NCI-H2227 (cell line): ENCODE results near the gene NFS1.
"Not testable (repeated sequence)": the region's sequence is repeated elsewhere in the genome, so short reads cannot be mapped to it uniquely, and the experiment has no call there.

ENCODE experiments used
- DNase-seq: peaks from one replicate; lab custom pipeline; 2025; ENCODE audit not compliant: unreplicated experiment; lab: John Stamatoyannopoulos, UW

Gene NFS1

GRCh38 chr20:35710039-35710438, 10.9 kb upstream of the NFS1 start:
- DNase-seq, result no peak

- no peak for DNase-seq
These were observed 10.1 kb upstream of the NFS1 start for GRCh38 chr20:35709259-35709658.

GRCh38 chr20:35708502-35708901, 9.3 kb upstream of the NFS1 start:
- no peak for DNase-seq

- not testable (repeated sequence) for DNase-seq
These were observed 7.7 kb upstream of the NFS1 start for GRCh38 chr20:35706591-35707529.

GRCh38 chr20:35705894-35706293, 6.7 kb upstream of the NFS1 start:
- DNase-seq, result not testable (repeated sequence)

GRCh38 chr20:35704514-35705261, 5.5 kb upstream of the NFS1 start:
- DNase-seq, result no peak

GRCh38 chr20:35702824-35703695, 3.9 kb upstream of the NFS1 start:
- no peak for DNase-seq

- no peak for DNase-seq
These were observed 3.1 kb upstream of the NFS1 start for GRCh38 chr20:35702051-35702823.

GRCh38 chr20:35700625-35701148, 1.5 kb upstream of the NFS1 start:
- DNase-seq, result no peak

GRCh38 chr20:35699957-35700624, 939 bp upstream of the NFS1 start:
- DNase-seq, result no peak

- peak; percentile 42 for DNase-seq
These were observed 640 bp downstream of the NFS1 start for GRCh38 chr20:35698298-35699126.

GRCh38 chr20:35697696-35698297, 1.4 kb downstream of the NFS1 start:
- no peak for DNase-seq

GRCh38 chr20:35695978-35696377, 3.2 kb downstream of the NFS1 start:
- DNase-seq, result no peak

GRCh38 chr20:35695245-35695749, 3.9 kb downstream of the NFS1 start:
- DNase-seq, result no peak

- DNase-seq, result no peak
These were observed 8.9 kb downstream of the NFS1 start for GRCh38 chr20:35690265-35690664.

GRCh38 chr20:35686872-35687271, 12.3 kb downstream of the NFS1 start:
- not testable (repeated sequence) for DNase-seq

- DNase-seq, result not testable (repeated sequence)
These were observed 13.8 kb downstream of the NFS1 start for GRCh38 chr20:35685368-35685767.

GRCh38 chr20:35681960-35682359, 17.2 kb downstream of the NFS1 start:
- DNase-seq, result no peak
